Measurements from ENCODE around the gene TBX19. TPM values are rescaled to one million over a fixed set of nuclear protein-coding genes. Genes with fewer than 3 reads are reported as not detected.

The TBX19 gene
- total and polyA plus RNA-seq, 10 of the 15 experiments (the other 5 are each of a cell fraction or from before 2014, with no cell fraction given): 0.13 to 6.9 (median 1.2) TPM

- 100% methylated on average over 1 of the region's 1 CpG for WGBS (ENCODE audit: insufficient coverage, insufficient replicate concordance, low lambda C conversion rate, missing lambda C conversion rate)
- TF ChIP-seq ZNF217 (IDR thresholded peaks at IDR 0.05): 0 out of 2 replicates have a peak, but pooled peaks have one; percentile 59
- no peak for TF ChIP-seq HDGF (IDR thresholded peaks at IDR 0.05)
- TF ChIP-seq PAX8 (IDR thresholded peaks at IDR 0.05): no peak
- H3K27me3 ChIP-seq (replicated peaks in 1 of 2; ENCODE audit: control insufficient read depth in 2 of 2, insufficient read depth in 2 of 2, low read length in 1 of 2): no peaks in the 10 kb centered on the region
- no peak for DNase-seq (ENCODE audit: low read depth, low spot score)
- no peak for FAIRE-seq
- no peak for ATAC-seq
- no peaks in the 10 kb centered on the region for H3K79me2 ChIP-seq (ENCODE audit: control insufficient read depth, insufficient read depth, low read length)
- no peak overlapping the region for H3K4me2 ChIP-seq (ENCODE audit: control insufficient read depth, insufficient read depth)
- ChIA-PET RAD21 (ENCODE audit: unreplicated experiment) (interaction anchor here (1.0 to 1.5 kb wide), 2 partner anchors 92 to 1199 kb away, joined by 3 read pairs; no protein-coding TSS in a partner anchor), CTCF (interaction anchor here (0.6 to 1.7 kb wide), 7 partner anchors 35 to 1001 kb away, joined by 3 to 8 read pairs (median 3); no protein-coding TSS in a partner anchor), SMC1A (ENCODE audit: uncharacterized antibody, unreplicated experiment) (interaction anchor here (0.7 to 1.5 kb wide), 5 partner anchors 61 to 256 kb away, joined by 3 to 8 read pairs (median 4); no protein-coding TSS in a partner anchor), POLR2A (no interaction called here)
- H3K27ac ChIP-seq (ENCODE audit: control insufficient read depth, insufficient read depth): no peak overlapping the region
- no peaks in the 10 kb centered on the region for H4K20me1 ChIP-seq (ENCODE audit: control insufficient read depth, insufficient read depth)
- BruUV-seq (replicated peaks): no TSS peak
- H3K9ac ChIP-seq (ENCODE audit: control insufficient read depth, insufficient read depth, low read length): no peak overlapping the region
- H3K4me1 ChIP-seq (ENCODE audit: control insufficient read depth, insufficient read depth, low read length): peaks cover under 1% of the 10 kb centered on the region; the same call in 1 of the 2 replicates
- intact Hi-C loops (cut with micrococcal nuclease; ENCODE audit: unreplicated experiment) (no loop called here), in situ Hi-C loops (cut with MboI) (no loop called here)
- no peaks in the 10 kb centered on the region for H3K9me3 ChIP-seq (replicated peaks; ENCODE audit: control insufficient read depth, insufficient read depth, low read length)
- H3K36me3 ChIP-seq (ENCODE audit: control insufficient read depth in 2 of 2, insufficient read depth in 2 of 2, low read length in 1 of 2): no peaks in the 10 kb centered on the region
- no peak overlapping the region for H3K4me3 ChIP-seq
- peak overlapping the region; percentile 69; the same call in 1 of the 2 replicates for H2AFZ ChIP-seq (ENCODE audit: control insufficient read depth, low read depth, low read length)
Observed at GRCh38 chr1:168347630-168348029, 67.0 kb downstream of the TBX19 start.

DNA sequence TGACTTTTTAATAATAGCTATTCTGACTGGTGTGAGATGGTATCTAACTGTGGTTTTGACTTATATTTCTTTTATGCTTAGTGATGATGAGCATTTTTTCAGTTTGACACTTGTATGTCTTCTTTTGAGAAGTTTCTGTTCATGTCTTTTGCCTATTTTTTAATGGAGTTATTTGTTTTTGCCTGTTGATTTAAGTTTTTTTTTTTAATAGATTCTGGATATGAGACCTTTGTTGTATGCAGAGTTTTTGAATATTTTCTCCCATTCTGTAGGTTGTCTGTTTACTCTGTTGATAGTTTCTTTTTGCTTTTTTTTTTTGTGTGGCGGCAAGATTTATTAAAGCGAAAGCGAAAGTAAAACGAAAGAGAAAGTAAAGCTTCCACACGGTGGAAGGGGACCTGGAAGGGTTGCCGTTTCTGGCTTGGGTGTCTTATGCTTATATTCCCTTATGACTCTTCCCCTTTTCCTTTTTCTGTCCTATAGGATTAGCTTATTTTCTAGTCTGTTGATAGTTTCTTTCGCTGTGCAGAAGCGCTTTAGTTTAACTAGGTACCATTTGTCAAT lies 67.6 kb downstream of the TBX19 start:
- Histone ChIP-seq H4K20me1 (ENCODE audit: control insufficient read depth, insufficient read depth) (no peaks in the 10 kb centered on the region), H3K79me2 (ENCODE audit: control insufficient read depth, insufficient read depth, low read length) (no peaks in the 10 kb centered on the region), H3K9me3 (replicated peaks; ENCODE audit: control insufficient read depth, insufficient read depth, low read length) (no peaks in the 10 kb centered on the region), H3K4me2 (ENCODE audit: control insufficient read depth, insufficient read depth) (no peak overlapping the region), H2AFZ (ENCODE audit: control insufficient read depth, low read depth, low read length) (peak overlapping the region; percentile 79), H3K27me3 (replicated peaks in 1 of 2; ENCODE audit: control insufficient read depth in 2 of 2, insufficient read depth in 2 of 2, low read length in 1 of 2) (no peaks in the 10 kb centered on the region), H3K27ac (ENCODE audit: control insufficient read depth, insufficient read depth) (no peak overlapping the region), H3K9ac (ENCODE audit: control insufficient read depth, insufficient read depth, low read length) (no peak overlapping the region), H3K4me3 (peak overlapping the region; percentile 58), H3K36me3 (ENCODE audit: control insufficient read depth in 2 of 2, insufficient read depth in 2 of 2, low read length in 1 of 2) (no peaks in the 10 kb centered on the region), H3K4me1 (ENCODE audit: control insufficient read depth, insufficient read depth, low read length) (no peaks in the 10 kb centered on the region)
- ChIA-PET POLR2A (interaction anchor here (0.5 kb wide), 1 partner anchor 173 kb away, joined by 6 read pairs; no protein-coding TSS in a partner anchor), CTCF (interaction anchor here (0.6 to 1.7 kb wide), 7 partner anchors 35 to 1001 kb away, joined by 3 to 8 read pairs (median 3); no protein-coding TSS in a partner anchor), RAD21 (ENCODE audit: unreplicated experiment) (interaction anchor here (1.0 to 1.5 kb wide), 2 partner anchors 91 to 1198 kb away, joined by 3 read pairs; no protein-coding TSS in a partner anchor), SMC1A (ENCODE audit: uncharacterized antibody, unreplicated experiment) (interaction anchor here (0.7 to 1.5 kb wide), 5 partner anchors 60 to 255 kb away, joined by 3 to 8 read pairs (median 4); no protein-coding TSS in a partner anchor)
- TF ChIP-seq MLLT1 (IDR thresholded peaks at IDR 0.05): peak; percentile 74
- TF ChIP-seq, protein P1, sequence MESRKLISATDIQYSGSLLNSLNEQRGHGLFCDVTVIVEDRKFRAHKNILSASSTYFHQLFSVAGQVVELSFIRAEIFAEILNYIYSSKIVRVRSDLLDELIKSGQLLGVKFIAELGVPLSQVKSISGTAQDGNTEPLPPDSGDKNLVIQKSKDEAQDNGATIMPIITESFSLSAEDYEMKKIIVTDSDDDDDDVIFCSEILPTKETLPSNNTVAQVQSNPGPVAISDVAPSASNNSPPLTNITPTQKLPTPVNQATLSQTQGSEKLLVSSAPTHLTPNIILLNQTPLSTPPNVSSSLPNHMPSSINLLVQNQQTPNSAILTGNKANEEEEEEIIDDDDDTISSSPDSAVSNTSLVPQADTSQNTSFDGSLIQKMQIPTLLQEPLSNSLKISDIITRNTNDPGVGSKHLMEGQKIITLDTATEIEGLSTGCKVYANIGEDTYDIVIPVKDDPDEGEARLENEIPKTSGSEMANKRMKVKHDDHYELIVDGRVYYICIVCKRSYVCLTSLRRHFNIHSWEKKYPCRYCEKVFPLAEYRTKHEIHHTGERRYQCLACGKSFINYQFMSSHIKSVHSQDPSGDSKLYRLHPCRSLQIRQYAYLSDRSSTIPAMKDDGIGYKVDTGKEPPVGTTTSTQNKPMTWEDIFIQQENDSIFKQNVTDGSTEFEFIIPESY (IDR thresholded peaks at IDR 0.05): 0 out of 2 replicates have a peak, but pooled peaks have one; percentile 39
- no peak for TF ChIP-seq SIX5 (IDR thresholded peaks at IDR 0.05; ENCODE audit: low read depth, low read length, severe bottlenecking)
- no peak for TF ChIP-seq KAT2A (conservative IDR thresholded peaks at IDR 0.05; ENCODE audit: control insufficient read depth, low read depth, low read length)
- intact Hi-C loops (cut with micrococcal nuclease; ENCODE audit: unreplicated experiment) (no loop called here), in situ Hi-C loops (cut with MboI) (no loop called here)
- ATAC-seq: no peak
- FAIRE-seq: no peak
- DNase-seq (ENCODE audit: low read depth, low spot score): no peak
- 20% methylated on average over 8 of the region's 8 CpGs for WGBS (ENCODE audit: insufficient coverage, insufficient replicate concordance, low lambda C conversion rate, missing lambda C conversion rate)
- BruUV-seq (replicated peaks): no TSS peak
